Measurements from ENCODE around the gene MAP4.

DNA sequence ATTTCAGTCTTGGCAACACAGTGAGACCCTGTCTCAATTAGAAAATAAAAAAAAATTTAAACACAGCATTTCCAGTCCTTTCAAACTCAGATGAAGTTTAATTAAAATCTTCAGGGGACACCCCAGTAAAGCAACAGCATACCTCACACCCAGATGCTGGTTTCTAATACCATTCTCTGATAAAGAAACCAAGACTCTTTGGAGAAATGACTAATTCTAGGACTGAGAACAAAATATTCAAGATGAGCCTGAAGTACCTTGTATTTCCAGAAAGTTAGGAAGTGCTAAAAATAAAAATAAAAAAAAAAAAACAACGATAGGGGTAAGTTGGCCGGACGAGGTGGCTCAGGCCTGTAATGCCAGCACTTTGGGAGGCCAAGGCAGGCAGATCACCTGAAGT, 14.0 kb upstream of the MAP4 start:
- TF ChIP-seq, protein P1, sequence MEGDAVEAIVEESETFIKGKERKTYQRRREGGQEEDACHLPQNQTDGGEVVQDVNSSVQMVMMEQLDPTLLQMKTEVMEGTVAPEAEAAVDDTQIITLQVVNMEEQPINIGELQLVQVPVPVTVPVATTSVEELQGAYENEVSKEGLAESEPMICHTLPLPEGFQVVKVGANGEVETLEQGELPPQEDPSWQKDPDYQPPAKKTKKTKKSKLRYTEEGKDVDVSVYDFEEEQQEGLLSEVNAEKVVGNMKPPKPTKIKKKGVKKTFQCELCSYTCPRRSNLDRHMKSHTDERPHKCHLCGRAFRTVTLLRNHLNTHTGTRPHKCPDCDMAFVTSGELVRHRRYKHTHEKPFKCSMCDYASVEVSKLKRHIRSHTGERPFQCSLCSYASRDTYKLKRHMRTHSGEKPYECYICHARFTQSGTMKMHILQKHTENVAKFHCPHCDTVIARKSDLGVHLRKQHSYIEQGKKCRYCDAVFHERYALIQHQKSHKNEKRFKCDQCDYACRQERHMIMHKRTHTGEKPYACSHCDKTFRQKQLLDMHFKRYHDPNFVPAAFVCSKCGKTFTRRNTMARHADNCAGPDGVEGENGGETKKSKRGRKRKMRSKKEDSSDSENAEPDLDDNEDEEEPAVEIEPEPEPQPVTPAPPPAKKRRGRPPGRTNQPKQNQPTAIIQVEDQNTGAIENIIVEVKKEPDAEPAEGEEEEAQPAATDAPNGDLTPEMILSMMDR (IDR thresholded peaks at IDR 0.05): no peak
- TF ChIP-seq POLR2AphosphoS5 (IDR thresholded peaks at IDR 0.05; ENCODE audit: insufficient read depth in 1 of 2, low read depth in 1 of 2): no peak
